ENCODE results near the gene CACNA1D.
"Not testable (repeated sequence)": the region's sequence is repeated elsewhere in the genome, so short reads cannot be mapped to it uniquely, and the experiment has no call there.

The CACNA1D gene

DNA sequence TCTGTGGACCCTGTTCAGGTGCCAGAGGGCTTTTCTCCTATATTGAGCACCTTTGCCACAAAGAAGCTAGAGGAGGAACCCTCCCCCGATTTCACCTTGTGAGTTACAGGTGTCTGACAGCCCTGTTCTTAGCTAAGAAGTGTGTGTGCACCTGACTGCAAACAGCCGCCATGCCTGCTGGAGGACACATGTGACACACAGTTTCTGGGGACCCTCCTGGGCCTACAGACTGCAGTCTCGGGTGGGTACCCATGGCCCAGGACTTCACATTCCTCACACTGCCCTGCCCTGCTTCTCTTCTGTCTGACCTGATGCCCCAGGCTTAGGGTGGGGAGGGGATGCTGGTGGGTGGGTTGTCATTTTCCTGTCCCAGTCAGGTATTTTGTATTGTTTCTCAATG, 140.6 kb downstream of the CACNA1D start:
- no peak for TF ChIP-seq CTCF (IDR thresholded peaks at IDR 0.05)
- TF ChIP-seq ZFX (IDR thresholded peaks at IDR 0.05; ENCODE audit: borderline replicate concordance), result no peak
- no peak overlapping the region for H3K27ac ChIP-seq

DNA sequence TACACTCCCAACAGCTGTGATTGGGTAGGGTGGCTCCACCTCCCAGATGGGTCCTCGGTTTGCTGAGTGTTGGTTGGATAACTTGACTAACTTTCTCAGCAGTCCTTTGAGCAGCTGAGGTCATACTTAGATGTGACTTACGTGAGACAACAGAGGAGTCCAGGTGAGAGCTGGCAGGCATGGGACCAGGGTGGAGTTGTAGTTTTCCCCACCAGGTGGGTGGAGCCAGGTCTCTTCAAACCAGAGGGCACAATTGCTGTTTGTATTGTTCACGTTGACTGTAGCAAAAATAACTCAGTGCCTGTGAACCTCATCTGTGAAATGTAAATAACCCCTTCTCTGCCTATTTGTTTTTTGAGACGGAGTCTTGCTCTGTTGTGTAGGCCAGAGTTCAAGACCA, 144.4 kb downstream of the CACNA1D start:
- not testable (repeated sequence) for H3K27ac ChIP-seq

- TF ChIP-seq CTCF (IDR thresholded peaks at IDR 0.05) (no peak), ZFX (IDR thresholded peaks at IDR 0.05; ENCODE audit: borderline replicate concordance) (no peak)
Measured at GRCh38 chr3:53641397-53641796, 147.0 kb downstream of the CACNA1D start.

DNA sequence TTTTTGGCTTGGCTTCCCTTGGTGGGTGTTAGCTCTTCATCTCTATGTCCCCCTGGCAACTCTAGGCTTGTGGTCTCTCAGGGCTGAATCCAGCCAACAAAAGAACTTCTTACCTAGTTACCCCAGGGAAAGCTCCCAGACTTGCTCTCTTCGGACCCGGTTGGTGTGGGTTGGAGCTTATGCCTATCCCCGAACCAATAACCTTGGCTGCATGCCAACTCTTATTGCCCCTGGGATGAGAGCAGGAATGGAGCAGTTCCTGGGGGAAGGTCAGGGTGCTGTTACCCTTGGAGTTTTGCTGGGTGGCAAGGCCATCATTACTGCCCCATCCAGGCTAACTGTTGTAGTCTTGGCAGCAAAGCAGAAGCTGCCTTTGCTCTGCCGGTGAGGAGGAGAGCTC, 147.8 kb downstream of the CACNA1D start:
- H3K27ac ChIP-seq, result no peak overlapping the region
- no peak for TF ChIP-seq ZFX (IDR thresholded peaks at IDR 0.05; ENCODE audit: borderline replicate concordance)
- TF ChIP-seq CTCF (IDR thresholded peaks at IDR 0.05), result no peak

More at GRCh38 chr3:53641397-53641796, 147.0 kb downstream of the CACNA1D start:
- H3K27ac ChIP-seq, result no peak overlapping the region

- no peak overlapping the region for H3K27ac ChIP-seq
- TF ChIP-seq CTCF (IDR thresholded peaks at IDR 0.05) (peak; percentile 20; the same call in 1 of the 2 replicates), ZFX (IDR thresholded peaks at IDR 0.05; ENCODE audit: borderline replicate concordance) (no peak)
Measured at GRCh38 chr3:53643757-53644156, 149.3 kb downstream of the CACNA1D start.

DNA sequence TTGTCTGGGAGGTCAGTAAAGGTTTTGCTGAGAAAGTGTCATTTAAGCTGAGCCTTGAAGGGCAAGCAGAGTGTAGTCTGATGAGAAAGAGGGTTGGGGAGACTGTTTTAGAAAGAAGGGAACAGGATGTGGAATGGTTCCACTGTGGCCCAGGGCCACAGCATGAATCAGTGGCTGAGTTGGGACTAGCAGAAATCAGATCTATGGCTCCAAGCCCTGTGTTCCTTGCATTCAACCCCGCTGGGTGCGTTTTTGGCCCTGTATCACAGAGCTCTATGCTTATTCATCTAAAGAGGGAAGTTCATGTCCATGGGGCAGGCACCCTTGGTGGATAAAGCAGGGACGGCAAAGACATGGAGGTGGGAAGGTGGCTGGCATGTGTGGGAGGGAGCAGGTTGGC, 151.3 kb downstream of the CACNA1D start:
- TF ChIP-seq ZFX (IDR thresholded peaks at IDR 0.05; ENCODE audit: borderline replicate concordance) (no peak), CTCF (IDR thresholded peaks at IDR 0.05) (no peak)
- H3K27ac ChIP-seq, result no peak overlapping the region

- no peak overlapping the region for H3K27ac ChIP-seq
- TF ChIP-seq ZFX (IDR thresholded peaks at IDR 0.05; ENCODE audit: borderline replicate concordance) (no peak), CTCF (IDR thresholded peaks at IDR 0.05) (no peak)
Measured at GRCh38 chr3:53646723-53647122, 152.3 kb downstream of the CACNA1D start.

DNA sequence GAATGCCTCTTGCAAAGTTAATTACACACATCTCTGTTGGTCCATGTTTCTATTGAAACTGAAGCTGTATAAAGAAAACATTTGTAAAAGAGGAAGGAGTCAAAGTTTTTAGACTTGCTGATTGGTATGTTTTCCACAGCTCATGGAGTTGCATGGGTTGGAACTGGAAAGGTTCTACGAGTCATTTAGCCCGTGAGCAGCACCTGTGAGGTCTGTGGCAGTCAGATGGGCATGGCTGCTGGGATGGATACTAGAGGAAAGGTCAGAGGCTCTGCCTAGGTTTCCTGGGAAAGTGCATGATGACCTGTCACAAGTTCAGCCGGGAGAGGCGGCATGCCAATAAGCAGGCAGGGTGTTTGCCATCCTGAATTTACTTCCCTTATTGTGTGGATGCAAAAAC, 155.4 kb downstream of the CACNA1D start:
- H3K27ac ChIP-seq, result no peak overlapping the region
- TF ChIP-seq CTCF (IDR thresholded peaks at IDR 0.05), result no peak
- no peak for TF ChIP-seq ZFX (IDR thresholded peaks at IDR 0.05; ENCODE audit: borderline replicate concordance)
